ENCODE results near the gene IDH2. TPM values are rescaled to one million over a fixed set of nuclear protein-coding genes. Genes with fewer than 3 reads are reported as not detected.

The IDH2 gene
- total and polyA plus RNA-seq, 2 of the 4 experiments (the other 2 are of a cell fraction): 84.9 to 118 TPM

GRCh38 chr15:90071220-90071807, 31.0 kb downstream of the IDH2 start:
- H4K5ac ChIP-seq (ENCODE audit: low read depth, low read length): no peak overlapping the region
- H3K9me1 ChIP-seq (ENCODE audit: insufficient read depth, low read length): no peaks in the 10 kb centered on the region
- intact Hi-C loops (cut with micrococcal nuclease) (loop anchor here (1.0 to 5.0 kb wide), 5 partner anchors 67 to 331 kb away; partner anchors contain the start of gene ARPIN), dilution Hi-C loops (cut with HindIII; ENCODE audit: low sequenced_read_pairs, unreplicated experiment) (no loop called here), in situ Hi-C loops (cut with MboI; ENCODE audit: low sequenced_read_pairs) (loop anchor here (5.0 to 10.0 kb wide), 2 partner anchors 174 to 317 kb away; partner anchors contain the start of gene MESP1)
- no peak overlapping the region for H2BK15ac ChIP-seq (ENCODE audit: low read depth, low read length)
- H3K4me2 ChIP-seq (ENCODE audit: low read depth, low read length): no peak overlapping the region
- no TSS peak for BruUV-seq (replicated peaks)
- ChIA-PET POLR2A (ENCODE audit: unreplicated experiment) (interaction anchor here (0.7 kb wide), 1 partner anchor 102 kb away, joined by 3 read pairs; no protein-coding TSS in a partner anchor), CTCF (interaction anchor here (0.6 to 1.4 kb wide), 7 partner anchors 10 to 173 kb away, joined by 3 to 5 read pairs (median 4); no protein-coding TSS in a partner anchor)
- no peak overlapping the region for H3K18ac ChIP-seq (ENCODE audit: low read depth, low read length)
- no peak overlapping the region for H2AK5ac ChIP-seq (ENCODE audit: low read depth, low read length)
- no peak overlapping the region for H4K8ac ChIP-seq (ENCODE audit: low read depth in 2 of 2, low read length in 2 of 2)
- no peak overlapping the region for H2BK5ac ChIP-seq (ENCODE audit: low read depth, low read length, poor library complexity, severe bottlenecking)
- no peak overlapping the region for H3K23ac ChIP-seq (ENCODE audit: low read depth, low read length)
- no CpG with 5 or more reads among the region's 5 CpGs for WGBS, 2 experiments (ENCODE audit: extremely low coverage in 2 of 2, insufficient read length in 1 of 2)
- H3K27me3 ChIP-seq (ENCODE audit: control insufficient read depth, insufficient read depth, low read length): no peaks in the 10 kb centered on the region
- no peak overlapping the region for H3K14ac ChIP-seq (replicated peaks; ENCODE audit: low read depth, low read length)
- no peak overlapping the region for H2AFZ ChIP-seq (replicated peaks; ENCODE audit: low read length, poor library complexity)
- no peak overlapping the region for H3K4me3 ChIP-seq (ENCODE audit: insufficient read depth, low read depth, low read length)
- H3K9ac ChIP-seq (ENCODE audit: low read depth, low read length): no peak overlapping the region
- no peak overlapping the region for H3K4ac ChIP-seq (ENCODE audit: low read depth, low read length)
- H2AK9ac ChIP-seq (replicated peaks; ENCODE audit: low read depth, low read length, poor library complexity): no peak overlapping the region
- H3K9me3 ChIP-seq (ENCODE audit: control insufficient read depth, insufficient read depth, low read length): no peaks in the 10 kb centered on the region
- no peak overlapping the region for H3K27ac ChIP-seq (ENCODE audit: insufficient read depth, low read length)
- no peak overlapping the region for H3K56ac ChIP-seq (ENCODE audit: extremely low read depth, insufficient read depth, low read length)
- no peak overlapping the region for H2BK20ac ChIP-seq (ENCODE audit: low read depth, low read length)
- H3K4me1 ChIP-seq (ENCODE audit: control insufficient read depth, insufficient read depth, low read length): no peaks in the 10 kb centered on the region
- peaks cover 3 to 16% of the 10 kb centered on the region in 2 experiments; a peak in 3 of 4 replicates for H3K79me1 ChIP-seq (ENCODE audit: low read depth in 1 of 2, low read length in 2 of 2)
- ATAC-seq (ENCODE audit: low read depth) (peak; percentile 92), DNase-seq (peak; percentile 87)
- H3K36me3 ChIP-seq (ENCODE audit: control insufficient read depth, insufficient read depth, low read length): peaks cover 38% of the 10 kb centered on the region
- no peak overlapping the region for H2BK120ac ChIP-seq (ENCODE audit: low read depth, low read length)
- no peak overlapping the region for H4K91ac ChIP-seq (ENCODE audit: insufficient read depth, low read depth, low read length)
- no peaks in the 10 kb centered on the region; the same call in 1 of the 2 replicates for H4K20me1 ChIP-seq (ENCODE audit: insufficient read depth, low read length)
- peak; percentile 56; the same call in 1 of the 2 replicates for TF ChIP-seq MXI1 (IDR thresholded peaks at IDR 0.05; ENCODE audit: borderline replicate concordance, low read depth, low read length)
- TF ChIP-seq FOS (IDR thresholded peaks at IDR 0.05; ENCODE audit: low read depth, low read length): no peak
- TF ChIP-seq SMC3 (IDR thresholded peaks at IDR 0.05; ENCODE audit: low read depth, low read length): peak; percentile 95
- no peak for TF ChIP-seq CHD1 (IDR thresholded peaks at IDR 0.05; ENCODE audit: low read depth, low read length)
- TF ChIP-seq BHLHE40 (IDR thresholded peaks at IDR 0.05; ENCODE audit: low read depth, low read length): 0 out of 2 replicates have a peak, but pooled peaks have one; percentile 21
- TF ChIP-seq RFX5 (IDR thresholded peaks at IDR 0.05; ENCODE audit: low read depth, low read length): no peak
- no peak for TF ChIP-seq CEBPB (IDR thresholded peaks at IDR 0.05; ENCODE audit: low read depth, low read length)
- TF ChIP-seq POLR2A (IDR thresholded peaks at IDR 0.05; ENCODE audit: low read depth, low read length): no peak
- TF ChIP-seq, protein P1, sequence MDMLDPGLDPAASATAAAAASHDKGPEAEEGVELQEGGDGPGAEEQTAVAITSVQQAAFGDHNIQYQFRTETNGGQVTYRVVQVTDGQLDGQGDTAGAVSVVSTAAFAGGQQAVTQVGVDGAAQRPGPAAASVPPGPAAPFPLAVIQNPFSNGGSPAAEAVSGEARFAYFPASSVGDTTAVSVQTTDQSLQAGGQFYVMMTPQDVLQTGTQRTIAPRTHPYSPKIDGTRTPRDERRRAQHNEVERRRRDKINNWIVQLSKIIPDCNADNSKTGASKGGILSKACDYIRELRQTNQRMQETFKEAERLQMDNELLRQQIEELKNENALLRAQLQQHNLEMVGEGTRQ (IDR thresholded peaks at IDR 0.05; ENCODE audit: low read depth, low read length): no peak
- TF ChIP-seq MAFK (IDR thresholded peaks at IDR 0.05; ENCODE audit: low read depth, low read length): no peak
- no peak for TF ChIP-seq RCOR1 (IDR thresholded peaks at IDR 0.05; ENCODE audit: insufficient replicate concordance, low read length)
- TF ChIP-seq, protein P2, sequence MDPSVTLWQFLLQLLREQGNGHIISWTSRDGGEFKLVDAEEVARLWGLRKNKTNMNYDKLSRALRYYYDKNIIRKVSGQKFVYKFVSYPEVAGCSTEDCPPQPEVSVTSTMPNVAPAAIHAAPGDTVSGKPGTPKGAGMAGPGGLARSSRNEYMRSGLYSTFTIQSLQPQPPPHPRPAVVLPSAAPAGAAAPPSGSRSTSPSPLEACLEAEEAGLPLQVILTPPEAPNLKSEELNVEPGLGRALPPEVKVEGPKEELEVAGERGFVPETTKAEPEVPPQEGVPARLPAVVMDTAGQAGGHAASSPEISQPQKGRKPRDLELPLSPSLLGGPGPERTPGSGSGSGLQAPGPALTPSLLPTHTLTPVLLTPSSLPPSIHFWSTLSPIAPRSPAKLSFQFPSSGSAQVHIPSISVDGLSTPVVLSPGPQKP (IDR thresholded peaks at IDR 0.05; ENCODE audit: borderline replicate concordance, low read depth, low read length): no peak
- TF ChIP-seq MAZ (IDR thresholded peaks at IDR 0.05; ENCODE audit: borderline replicate concordance, low read depth, low read length): peak; percentile 76; the same call in 1 of the 2 replicates
- peak; percentile 81 for TF ChIP-seq RAD21 (IDR thresholded peaks at IDR 0.05; ENCODE audit: low read length)
- TF ChIP-seq CTCF (conservative IDR thresholded peaks at IDR 0.05; ENCODE audit: low read depth, low read length): peak; percentile 87
